ENCODE data around the gene ATG9B. TPM values are rescaled to one million over a fixed set of nuclear protein-coding genes. Genes with fewer than 3 reads are reported as not detected.

The ATG9B gene
- total and polyA plus RNA-seq, 4 donors, result 2.3 to 21.3 (median 12.1) TPM

Other genes with a start within 250 kb of the ATG9B start
- gene TMEM176B, start 224.1 kb downstream of the ATG9B start, total RNA-seq, result 10 to 100 TPM; 28.4 to 50.6 TPM
- 10 to 100 TPM; 21.7 to 24.2 TPM for gene TMEM176B, start 224.1 kb downstream of the ATG9B start, polyA plus RNA-seq (ENCODE audit: insufficient read length in 2 of 2)
- 10 to 100 TPM; 14.7 to 24.2 TPM for gene TMEM176A, start 223.7 kb downstream of the ATG9B start, total RNA-seq
- gene TMEM176A, start 223.7 kb downstream of the ATG9B start, polyA plus RNA-seq (ENCODE audit: insufficient read length in 2 of 2), result 10 to 100 TPM; 13.6 to 17.1 TPM
- gene AOC1, start 172.0 kb downstream of the ATG9B start, total RNA-seq, result under 1 TPM in 1 of 2 donors, not detected in 1; 0.20 TPM
- under 1 TPM; 0.27 to 0.78 TPM for gene AOC1, start 172.0 kb downstream of the ATG9B start, polyA plus RNA-seq (ENCODE audit: insufficient read length in 2 of 2)
- gene KCNH2, start 46.2 kb downstream of the ATG9B start, total RNA-seq, result 10 to 100 TPM in 1 of 2 donors, 1 to 10 TPM in 1; 9.1 to 14.4 TPM
- 10 to 100 TPM; 35.3 to 39.4 TPM for gene KCNH2, start 46.2 kb downstream of the ATG9B start, polyA plus RNA-seq (ENCODE audit: insufficient read length in 2 of 2)
- gene NOS3, start 33.5 kb downstream of the ATG9B start, total RNA-seq, result 10 to 100 TPM in 1 of 2 donors, 1 to 10 TPM in 1; 2.4 to 13.4 TPM
- 10 to 100 TPM in 1 of 2 donors, 1 to 10 TPM in 1; 7.3 to 11.3 TPM for gene NOS3, start 33.5 kb downstream of the ATG9B start, polyA plus RNA-seq (ENCODE audit: insufficient read length in 2 of 2)
- gene ABCB8, start 4.0 kb upstream of the ATG9B start, total RNA-seq, result 10 to 100 TPM; 23.1 to 29.1 TPM
- 10 to 100 TPM; 46.4 to 69.4 TPM for gene ABCB8, start 4.0 kb upstream of the ATG9B start, polyA plus RNA-seq (ENCODE audit: insufficient read length in 2 of 2)
- 1 to 10 TPM; 1.5 to 2.0 TPM for gene ASIC3, start 24.0 kb upstream of the ATG9B start, total RNA-seq
- gene ASIC3, start 24.0 kb upstream of the ATG9B start, polyA plus RNA-seq (ENCODE audit: insufficient read length in 2 of 2), result 10 to 100 TPM; 15.5 to 18.0 TPM
- 10 to 100 TPM; 33.3 to 42.8 TPM for gene CDK5, start 33.4 kb upstream of the ATG9B start, total RNA-seq
- gene CDK5, start 33.4 kb upstream of the ATG9B start, polyA plus RNA-seq (ENCODE audit: insufficient read length in 2 of 2), result 10 to 100 TPM; 86.7 to 94.3 TPM
- gene SLC4A2, start 35.1 kb upstream of the ATG9B start, total RNA-seq, result 100 to 1,000 TPM in 1 of 2 donors, 10 to 100 TPM in 1; 27.5 to 101 TPM
- gene SLC4A2, start 35.1 kb upstream of the ATG9B start, polyA plus RNA-seq (ENCODE audit: insufficient read length in 2 of 2), result 10 to 100 TPM; 69.3 to 89.8 TPM
- 10 to 100 TPM; 30.9 to 60.2 TPM for gene FASTK, start 56.3 kb upstream of the ATG9B start, total RNA-seq
- 10 to 100 TPM; 71.4 to 80.7 TPM for gene FASTK, start 56.3 kb upstream of the ATG9B start, polyA plus RNA-seq (ENCODE audit: insufficient read length in 2 of 2)
- gene TMUB1, start 59.0 kb upstream of the ATG9B start, total RNA-seq, result 10 to 100 TPM in 1 of 2 donors, 1 to 10 TPM in 1; 8.5 to 25.0 TPM
- 10 to 100 TPM; 51.0 to 57.2 TPM for gene TMUB1, start 59.0 kb upstream of the ATG9B start, polyA plus RNA-seq (ENCODE audit: insufficient read length in 2 of 2)
- 10 to 100 TPM; 45.7 to 56.8 TPM for gene AGAP3, start 62.0 kb upstream of the ATG9B start, total RNA-seq
- gene AGAP3, start 62.0 kb upstream of the ATG9B start, polyA plus RNA-seq (ENCODE audit: insufficient read length in 2 of 2), result 100 to 1,000 TPM; 212 to 247 TPM
- gene GBX1, start 143.2 kb upstream of the ATG9B start, total RNA-seq, result 1 to 10 TPM; 1.3 to 2.4 TPM
- gene GBX1, start 143.2 kb upstream of the ATG9B start, polyA plus RNA-seq (ENCODE audit: insufficient read length in 2 of 2), result 1 to 10 TPM; 5.1 to 7.3 TPM
- gene ASB10, start 162.8 kb upstream of the ATG9B start, total RNA-seq, result not detected
- under 1 TPM in 1 of 2 donors, not detected in 1; 0.12 TPM for gene ASB10, start 162.8 kb upstream of the ATG9B start, polyA plus RNA-seq (ENCODE audit: insufficient read length in 2 of 2)
- gene H2BK1, start 186.0 kb upstream of the ATG9B start, total RNA-seq, result not detected
- gene H2BK1, start 186.0 kb upstream of the ATG9B start, polyA plus RNA-seq (ENCODE audit: insufficient read length in 2 of 2), result not detected
- 10 to 100 TPM; 23.6 to 32.1 TPM for gene ABCF2, start 202.7 kb upstream of the ATG9B start, total RNA-seq
- gene ABCF2, start 202.7 kb upstream of the ATG9B start, polyA plus RNA-seq (ENCODE audit: insufficient read length in 2 of 2), result 10 to 100 TPM; 35.8 to 38.3 TPM
- gene CHPF2, start 208.0 kb upstream of the ATG9B start, total RNA-seq, result 10 to 100 TPM; 19.7 to 25.5 TPM
- 10 to 100 TPM; 21.8 to 25.3 TPM for gene CHPF2, start 208.0 kb upstream of the ATG9B start, polyA plus RNA-seq (ENCODE audit: insufficient read length in 2 of 2)
- 100 to 1,000 TPM in 1 of 2 donors, 10 to 100 TPM in 1; 84.2 to 119 TPM for gene SMARCD3, start 224.2 kb upstream of the ATG9B start, total RNA-seq
- 100 to 1,000 TPM; 298 TPM for gene SMARCD3, start 224.2 kb upstream of the ATG9B start, polyA plus RNA-seq (ENCODE audit: insufficient read length in 2 of 2)